Measurements from ENCODE around the gene ERG28. TPM values are rescaled to one million over a fixed set of nuclear protein-coding genes. Genes with fewer than 3 reads are reported as not detected.

The ERG28 gene
- total and polyA plus RNA-seq, 10 of the 15 experiments (the other 5 are each of a cell fraction or from before 2014, with no cell fraction given), result 15.2 to 67.0 (median 48.1) TPM

DNA sequence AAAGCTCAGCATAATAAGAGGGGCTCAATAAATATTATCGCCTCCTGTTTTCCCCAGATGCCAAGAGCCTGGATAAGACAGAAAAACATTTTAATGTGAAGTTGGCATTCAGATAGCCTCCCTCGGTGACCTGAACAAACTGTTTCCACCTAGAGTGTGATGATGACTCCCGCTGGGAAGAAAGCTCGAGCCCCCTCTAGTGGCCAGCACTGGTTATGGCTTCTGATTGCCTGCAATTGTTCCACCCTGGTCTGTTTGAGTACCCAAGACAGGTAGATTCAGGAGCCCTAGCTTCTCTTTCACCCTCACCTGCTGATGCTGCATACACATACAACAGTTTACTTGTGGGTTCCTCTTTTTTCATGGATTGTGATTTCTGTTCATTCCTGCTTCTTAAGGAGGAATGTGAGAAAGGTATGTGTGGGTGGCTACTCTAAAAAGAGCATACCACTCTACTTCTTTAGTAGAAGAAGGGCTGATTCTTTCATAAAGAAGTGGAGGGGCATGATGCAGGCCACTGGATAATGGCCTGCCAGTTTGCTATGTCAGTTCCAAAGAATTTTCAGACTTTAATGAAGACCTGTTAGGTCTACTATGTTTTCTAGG, 6.4 kb downstream of the ERG28 start (continued):
- TF ChIP-seq, protein P1, sequence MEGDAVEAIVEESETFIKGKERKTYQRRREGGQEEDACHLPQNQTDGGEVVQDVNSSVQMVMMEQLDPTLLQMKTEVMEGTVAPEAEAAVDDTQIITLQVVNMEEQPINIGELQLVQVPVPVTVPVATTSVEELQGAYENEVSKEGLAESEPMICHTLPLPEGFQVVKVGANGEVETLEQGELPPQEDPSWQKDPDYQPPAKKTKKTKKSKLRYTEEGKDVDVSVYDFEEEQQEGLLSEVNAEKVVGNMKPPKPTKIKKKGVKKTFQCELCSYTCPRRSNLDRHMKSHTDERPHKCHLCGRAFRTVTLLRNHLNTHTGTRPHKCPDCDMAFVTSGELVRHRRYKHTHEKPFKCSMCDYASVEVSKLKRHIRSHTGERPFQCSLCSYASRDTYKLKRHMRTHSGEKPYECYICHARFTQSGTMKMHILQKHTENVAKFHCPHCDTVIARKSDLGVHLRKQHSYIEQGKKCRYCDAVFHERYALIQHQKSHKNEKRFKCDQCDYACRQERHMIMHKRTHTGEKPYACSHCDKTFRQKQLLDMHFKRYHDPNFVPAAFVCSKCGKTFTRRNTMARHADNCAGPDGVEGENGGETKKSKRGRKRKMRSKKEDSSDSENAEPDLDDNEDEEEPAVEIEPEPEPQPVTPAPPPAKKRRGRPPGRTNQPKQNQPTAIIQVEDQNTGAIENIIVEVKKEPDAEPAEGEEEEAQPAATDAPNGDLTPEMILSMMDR (IDR thresholded peaks at IDR 0.05 in 2 of 3, conservative IDR thresholded peaks at IDR 0.05 in 1 of 3; ENCODE audit: control insufficient read depth in 2 of 3, extremely low read depth in 1 of 3, insufficient read depth in 1 of 3, low read depth in 3 of 3, low read length in 3 of 3), result peak; percentile 97 to 98 (median 97)
- TF ChIP-seq GATAD2B (conservative IDR thresholded peaks at IDR 0.05; ENCODE audit: low read depth) (no peak), MTA2 (IDR thresholded peaks at IDR 0.05; ENCODE audit: low read depth) (no peak), MEF2A (IDR thresholded peaks at IDR 0.05; ENCODE audit: insufficient read depth, low read depth, low read length) (0 out of 2 replicates have a peak, but pooled peaks have one; percentile 18), ESRRA (IDR thresholded peaks at IDR 0.05; ENCODE audit: low read length) (no peak), CREM (IDR thresholded peaks at IDR 0.05; ENCODE audit: low read depth) (no peak), TAF1 (IDR thresholded peaks at IDR 0.05; ENCODE audit: borderline replicate concordance, low read depth, low read length) (no peak), CUX1 (IDR thresholded peaks at IDR 0.05; ENCODE audit: insufficient replicate concordance, low read depth, low read length) (no peak), YY1 (IDR thresholded peaks at IDR 0.05; ENCODE audit: low read depth, low read length) (peak; percentile 63; the same call in 1 of the 2 replicates), SIN3A (IDR thresholded peaks at IDR 0.05; ENCODE audit: low read depth, low read length) (no peak)
- TF ChIP-seq, protein P2, sequence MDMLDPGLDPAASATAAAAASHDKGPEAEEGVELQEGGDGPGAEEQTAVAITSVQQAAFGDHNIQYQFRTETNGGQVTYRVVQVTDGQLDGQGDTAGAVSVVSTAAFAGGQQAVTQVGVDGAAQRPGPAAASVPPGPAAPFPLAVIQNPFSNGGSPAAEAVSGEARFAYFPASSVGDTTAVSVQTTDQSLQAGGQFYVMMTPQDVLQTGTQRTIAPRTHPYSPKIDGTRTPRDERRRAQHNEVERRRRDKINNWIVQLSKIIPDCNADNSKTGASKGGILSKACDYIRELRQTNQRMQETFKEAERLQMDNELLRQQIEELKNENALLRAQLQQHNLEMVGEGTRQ (IDR thresholded peaks at IDR 0.05; ENCODE audit: borderline replicate concordance, low read depth, low read length), result no peak
- TF ChIP-seq, protein P3, sequence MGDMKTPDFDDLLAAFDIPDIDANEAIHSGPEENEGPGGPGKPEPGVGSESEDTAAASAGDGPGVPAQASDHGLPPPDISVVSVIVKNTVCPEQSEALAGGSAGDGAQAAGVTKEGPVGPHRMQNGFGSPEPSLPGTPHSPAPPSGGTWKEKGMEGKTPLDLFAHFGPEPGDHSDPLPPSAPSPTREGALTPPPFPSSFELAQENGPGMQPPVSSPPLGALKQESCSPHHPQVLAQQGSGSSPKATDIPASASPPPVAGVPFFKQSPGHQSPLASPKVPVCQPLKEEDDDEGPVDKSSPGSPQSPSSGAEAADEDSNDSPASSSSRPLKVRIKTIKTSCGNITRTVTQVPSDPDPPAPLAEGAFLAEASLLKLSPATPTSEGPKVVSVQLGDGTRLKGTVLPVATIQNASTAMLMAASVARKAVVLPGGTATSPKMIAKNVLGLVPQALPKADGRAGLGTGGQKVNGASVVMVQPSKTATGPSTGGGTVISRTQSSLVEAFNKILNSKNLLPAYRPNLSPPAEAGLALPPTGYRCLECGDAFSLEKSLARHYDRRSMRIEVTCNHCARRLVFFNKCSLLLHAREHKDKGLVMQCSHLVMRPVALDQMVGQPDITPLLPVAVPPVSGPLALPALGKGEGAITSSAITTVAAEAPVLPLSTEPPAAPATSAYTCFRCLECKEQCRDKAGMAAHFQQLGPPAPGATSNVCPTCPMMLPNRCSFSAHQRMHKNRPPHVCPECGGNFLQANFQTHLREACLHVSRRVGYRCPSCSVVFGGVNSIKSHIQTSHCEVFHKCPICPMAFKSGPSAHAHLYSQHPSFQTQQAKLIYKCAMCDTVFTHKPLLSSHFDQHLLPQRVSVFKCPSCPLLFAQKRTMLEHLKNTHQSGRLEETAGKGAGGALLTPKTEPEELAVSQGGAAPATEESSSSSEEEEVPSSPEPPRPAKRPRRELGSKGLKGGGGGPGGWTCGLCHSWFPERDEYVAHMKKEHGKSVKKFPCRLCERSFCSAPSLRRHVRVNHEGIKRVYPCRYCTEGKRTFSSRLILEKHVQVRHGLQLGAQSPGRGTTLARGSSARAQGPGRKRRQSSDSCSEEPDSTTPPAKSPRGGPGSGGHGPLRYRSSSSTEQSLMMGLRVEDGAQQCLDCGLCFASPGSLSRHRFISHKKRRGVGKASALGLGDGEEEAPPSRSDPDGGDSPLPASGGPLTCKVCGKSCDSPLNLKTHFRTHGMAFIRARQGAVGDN (IDR thresholded peaks at IDR 0.05), result no peak
- TF ChIP-seq, protein P4, sequence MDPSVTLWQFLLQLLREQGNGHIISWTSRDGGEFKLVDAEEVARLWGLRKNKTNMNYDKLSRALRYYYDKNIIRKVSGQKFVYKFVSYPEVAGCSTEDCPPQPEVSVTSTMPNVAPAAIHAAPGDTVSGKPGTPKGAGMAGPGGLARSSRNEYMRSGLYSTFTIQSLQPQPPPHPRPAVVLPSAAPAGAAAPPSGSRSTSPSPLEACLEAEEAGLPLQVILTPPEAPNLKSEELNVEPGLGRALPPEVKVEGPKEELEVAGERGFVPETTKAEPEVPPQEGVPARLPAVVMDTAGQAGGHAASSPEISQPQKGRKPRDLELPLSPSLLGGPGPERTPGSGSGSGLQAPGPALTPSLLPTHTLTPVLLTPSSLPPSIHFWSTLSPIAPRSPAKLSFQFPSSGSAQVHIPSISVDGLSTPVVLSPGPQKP (IDR thresholded peaks at IDR 0.05; ENCODE audit: low read depth, low read length), result no peak

Measured in GM12878 (cell line).